SIG-M5 (cell line): ENCODE data around the gene ADCY1.
"Not testable (repeated sequence)": the region's sequence is repeated elsewhere in the genome, so short reads cannot be mapped to it uniquely, and the experiment has no call there.

Experiments used
- DNase-seq: peaks from one replicate; lab custom pipeline; 2025; lab: John Stamatoyannopoulos, UW

Gene ADCY1

GRCh38 chr7:45573661-45574415 is at the start of gene ADCY1:
ADCY1 (plus strand) TSS chr7:45574368; CDS start chr7:45574544, 176 bp downstream.
- no peak for DNase-seq

DNA sequence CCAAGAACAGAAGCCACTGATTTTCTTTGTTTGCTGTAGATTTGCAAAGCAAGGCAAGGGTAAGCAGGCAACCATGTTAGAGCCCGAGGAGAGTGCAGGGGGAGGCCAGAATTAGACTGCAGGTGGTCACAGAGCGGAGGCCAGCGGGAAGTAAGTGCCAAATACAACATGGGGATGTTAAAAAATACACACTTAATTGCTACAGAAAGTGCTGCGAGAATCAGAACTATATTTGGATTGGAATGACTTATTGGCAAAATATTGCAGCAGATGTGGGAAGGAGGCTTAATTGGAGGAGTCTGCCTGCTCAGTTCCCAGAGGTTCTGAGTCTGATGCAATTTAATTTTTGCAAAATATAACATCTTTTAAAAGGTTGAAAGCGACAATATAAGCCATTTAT is 49.7 kb upstream of the ADCY1 start:
- DNase-seq, result no peak

GRCh38 chr7:45525057-45525456 is 49.1 kb upstream of the ADCY1 start:
- no peak for DNase-seq

- no peak for DNase-seq
Observed at GRCh38 chr7:45543473-45543872, 30.7 kb upstream of the ADCY1 start.

DNA sequence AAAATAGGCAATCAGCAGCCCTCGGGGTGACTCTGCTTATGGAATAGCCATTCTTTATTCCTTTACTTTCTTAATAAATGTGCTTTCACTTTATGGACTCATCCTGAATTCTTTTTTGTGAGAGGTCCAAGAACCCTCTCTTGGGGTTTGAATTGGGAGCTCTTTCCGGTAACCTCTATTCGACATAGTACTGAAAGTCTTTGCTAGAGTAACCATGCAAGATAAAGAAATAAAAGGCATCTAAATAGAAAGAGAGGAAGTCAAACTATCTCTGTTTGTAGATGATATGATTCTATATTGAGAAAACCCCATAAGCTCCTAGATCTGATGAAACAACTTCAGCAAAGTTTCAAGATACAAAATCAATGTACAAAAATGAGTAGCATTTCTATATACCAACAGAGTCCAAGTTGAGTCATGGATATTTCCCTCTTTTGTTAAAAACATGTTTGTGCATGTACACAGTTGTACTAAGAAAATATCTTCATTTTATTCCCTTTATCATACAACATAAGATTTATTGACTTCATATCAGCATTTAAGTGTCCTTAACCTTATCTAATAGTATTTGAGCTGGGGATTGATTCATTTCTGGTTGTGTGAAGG is 29.0 kb upstream of the ADCY1 start:
- not testable (repeated sequence) for DNase-seq

DNA sequence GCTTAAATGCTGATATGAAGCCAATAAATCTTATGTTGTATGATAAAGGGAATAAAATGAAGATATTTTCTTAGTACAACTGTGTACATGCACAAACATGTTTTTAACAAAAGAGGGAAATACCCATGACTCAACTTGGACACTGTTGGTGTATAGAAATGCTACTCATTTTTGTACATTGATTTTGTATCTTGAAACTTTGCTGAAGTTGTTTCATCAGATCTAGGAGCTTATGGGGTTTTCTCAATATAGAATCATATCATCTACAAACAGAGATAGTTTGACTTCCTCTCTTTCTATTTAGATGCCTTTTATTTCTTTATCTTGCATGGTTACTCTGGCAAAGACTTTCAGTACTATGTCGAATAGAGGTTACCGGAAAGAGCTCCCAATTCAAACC is 25.3 kb upstream of the ADCY1 start:
- not testable (repeated sequence) for DNase-seq

- DNase-seq, result no peak
Observed at GRCh38 chr7:45563401-45563800, 10.8 kb upstream of the ADCY1 start.

- DNase-seq, result no peak
Observed at GRCh38 chr7:45563941-45564461, 10.2 kb upstream of the ADCY1 start.

- no peak for DNase-seq
Observed at GRCh38 chr7:45564485-45564884, 9.7 kb upstream of the ADCY1 start.

DNA sequence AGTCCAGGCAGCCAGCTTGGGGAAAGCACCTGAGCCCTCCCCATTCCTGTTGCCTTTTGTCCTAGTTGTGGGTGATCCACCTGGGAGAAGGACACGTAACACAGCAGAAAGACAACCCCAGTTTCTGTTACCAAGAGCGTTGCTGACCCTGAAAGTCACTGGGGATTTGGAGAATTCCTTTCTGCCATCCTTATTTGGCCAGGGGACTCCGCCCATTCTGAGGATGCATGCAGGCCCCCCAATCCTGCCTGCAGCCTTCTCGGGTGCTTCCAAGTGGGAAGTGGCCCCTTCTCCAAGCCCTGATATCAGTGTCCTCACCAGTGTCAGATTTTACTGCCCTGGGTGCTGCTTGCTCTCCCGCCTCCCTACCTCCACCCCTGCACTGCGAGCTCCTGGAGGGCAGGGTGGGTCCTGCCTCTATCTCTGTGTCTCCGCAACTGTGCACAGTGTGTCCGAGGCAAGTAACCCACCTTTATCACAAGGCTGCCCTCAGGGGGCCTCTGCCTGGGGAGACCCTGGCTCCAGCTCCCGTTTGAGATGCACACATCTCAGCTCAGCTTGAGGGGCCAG is 9.2 kb upstream of the ADCY1 start:
- DNase-seq, result no peak

GRCh38 chr7:45566386-45566785 is 7.8 kb upstream of the ADCY1 start:
- no peak for DNase-seq

GRCh38 chr7:45566961-45567360 is 7.2 kb upstream of the ADCY1 start:
- DNase-seq, result no peak

- no peak for DNase-seq
Observed at GRCh38 chr7:45567713-45568112, 6.5 kb upstream of the ADCY1 start.

DNA sequence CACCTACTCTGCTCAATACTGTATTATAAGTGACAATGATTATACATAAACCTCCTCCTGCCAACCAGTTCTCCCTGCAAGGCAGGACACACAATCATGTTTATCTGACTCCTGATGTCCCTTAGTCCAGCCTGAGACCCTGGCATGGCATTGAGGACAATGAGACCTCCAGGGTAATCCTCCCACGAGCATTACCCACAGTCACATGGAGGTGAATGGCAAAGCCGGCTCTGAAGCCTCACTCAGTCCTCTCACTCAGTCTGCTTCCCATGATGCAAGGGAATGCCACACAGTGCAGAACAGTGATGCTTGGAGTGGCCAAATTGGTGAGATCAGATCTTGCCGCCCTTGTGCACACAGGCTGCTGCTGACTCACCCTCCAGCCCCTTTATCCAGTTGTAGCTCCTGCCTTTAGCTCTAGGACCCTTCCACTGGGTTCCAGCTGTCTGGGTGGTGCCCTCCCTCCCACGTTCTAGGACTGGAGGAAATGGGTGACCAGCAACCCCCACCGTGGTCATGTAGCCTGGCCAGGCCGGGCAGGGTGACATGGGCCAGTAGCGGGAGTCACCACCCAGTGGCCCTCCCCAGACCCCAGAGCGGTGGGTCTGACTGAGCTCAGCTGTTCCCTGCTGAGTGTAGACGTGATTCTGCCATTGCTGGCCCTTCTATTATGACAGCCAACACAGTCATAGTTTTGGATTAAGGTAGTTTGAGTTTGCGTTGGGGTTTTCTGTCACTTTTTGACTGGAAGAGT is 5.5 kb upstream of the ADCY1 start:
- DNase-seq, result no peak

- DNase-seq, result no peak
Observed at GRCh38 chr7:45569290-45569685, 4.9 kb upstream of the ADCY1 start.

GRCh38 chr7:45570797-45571196 is 3.4 kb upstream of the ADCY1 start:
- no peak for DNase-seq

DNA sequence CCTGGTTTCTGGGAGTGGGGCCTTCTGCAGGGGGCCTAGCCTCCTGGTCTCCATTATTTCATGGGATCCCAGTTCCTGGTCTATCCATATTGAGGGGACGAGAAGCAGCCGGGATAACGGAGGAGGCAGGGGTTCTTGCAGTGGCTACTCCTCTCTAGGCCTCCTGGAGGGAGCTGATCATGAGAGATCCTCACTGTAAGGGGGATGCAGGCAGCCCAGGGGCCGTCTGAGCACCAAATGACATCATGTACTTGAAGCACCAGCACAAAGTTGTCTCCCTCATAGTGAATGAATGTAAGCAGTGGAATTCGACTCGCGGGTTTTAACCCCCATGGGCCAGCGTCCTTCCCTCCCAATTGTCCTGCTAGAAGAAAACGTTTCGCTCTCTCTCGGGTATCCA is 964 bp upstream of the ADCY1 start:
- no peak for DNase-seq

DNA sequence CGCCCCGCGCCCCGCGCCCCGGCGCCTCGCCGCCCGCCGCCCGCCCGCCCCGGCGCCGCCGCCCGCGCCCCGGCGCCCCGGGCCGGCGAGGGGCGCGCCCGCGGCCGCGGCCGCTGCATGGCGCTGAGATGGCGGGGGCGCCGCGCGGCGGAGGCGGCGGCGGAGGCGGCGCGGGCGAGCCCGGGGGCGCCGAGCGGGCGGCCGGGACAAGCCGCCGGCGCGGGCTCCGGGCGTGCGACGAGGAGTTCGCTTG is 174 bp downstream of the ADCY1 start:
- no peak for DNase-seq

GRCh38 chr7:45574669-45575500 is 717 bp downstream of the ADCY1 start:
- DNase-seq, result no peak

DNA sequence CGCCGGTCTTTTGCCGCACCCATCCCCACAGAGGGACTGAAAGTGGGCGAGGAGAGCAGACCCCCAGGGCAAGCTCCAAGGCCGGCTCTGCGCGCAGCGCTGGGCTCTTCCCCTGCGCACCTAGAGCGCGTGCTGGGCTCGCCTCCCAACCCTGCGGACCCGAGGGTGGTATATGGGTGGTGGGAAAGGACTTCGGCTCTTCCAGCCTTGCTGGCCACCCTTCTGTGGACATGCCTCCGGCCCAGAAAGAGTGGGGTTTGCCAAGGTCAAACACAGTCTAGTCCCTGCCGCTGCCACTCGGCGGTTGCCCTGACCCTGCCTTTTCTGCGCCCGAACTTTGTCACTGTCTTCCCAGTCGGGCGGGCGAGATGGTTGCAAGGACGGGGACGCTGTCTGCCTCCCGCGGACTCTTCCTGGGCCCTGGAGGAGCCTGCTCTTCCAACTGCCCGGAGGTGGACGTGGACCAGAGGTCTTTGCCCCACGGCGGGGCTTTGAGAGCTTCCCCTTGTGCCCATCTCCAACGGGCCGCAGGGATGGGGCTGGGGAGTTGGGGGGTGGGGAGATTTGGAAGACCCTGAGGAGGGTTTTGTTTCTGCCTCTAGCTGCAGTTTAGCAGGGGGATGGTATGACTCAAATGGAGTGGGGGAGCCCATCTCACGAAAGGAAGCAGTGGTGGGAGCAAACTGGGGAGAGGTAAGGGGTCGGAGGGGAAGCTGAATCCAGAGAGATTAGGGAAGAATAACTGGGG is 1.5 kb downstream of the ADCY1 start:
- no peak for DNase-seq

- DNase-seq, result no peak
Observed at GRCh38 chr7:45576249-45576929, 2.2 kb downstream of the ADCY1 start.
